NCI-H774 (cell line): ENCODE data around the gene ISG20L2.
"Not testable (repeated sequence)": the region's sequence is repeated elsewhere in the genome, so short reads cannot be mapped to it uniquely, and the experiment has no call there.

ENCODE experiments used
- DNase-seq: peaks from one replicate; lab custom pipeline; 2025; lab: John Stamatoyannopoulos, UW

The ISG20L2 gene, protein sequence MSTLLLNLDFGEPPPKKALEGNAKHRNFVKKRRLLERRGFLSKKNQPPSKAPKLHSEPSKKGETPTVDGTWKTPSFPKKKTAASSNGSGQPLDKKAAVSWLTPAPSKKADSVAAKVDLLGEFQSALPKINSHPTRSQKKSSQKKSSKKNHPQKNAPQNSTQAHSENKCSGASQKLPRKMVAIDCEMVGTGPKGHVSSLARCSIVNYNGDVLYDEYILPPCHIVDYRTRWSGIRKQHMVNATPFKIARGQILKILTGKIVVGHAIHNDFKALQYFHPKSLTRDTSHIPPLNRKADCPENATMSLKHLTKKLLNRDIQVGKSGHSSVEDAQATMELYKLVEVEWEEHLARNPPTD

DNA sequence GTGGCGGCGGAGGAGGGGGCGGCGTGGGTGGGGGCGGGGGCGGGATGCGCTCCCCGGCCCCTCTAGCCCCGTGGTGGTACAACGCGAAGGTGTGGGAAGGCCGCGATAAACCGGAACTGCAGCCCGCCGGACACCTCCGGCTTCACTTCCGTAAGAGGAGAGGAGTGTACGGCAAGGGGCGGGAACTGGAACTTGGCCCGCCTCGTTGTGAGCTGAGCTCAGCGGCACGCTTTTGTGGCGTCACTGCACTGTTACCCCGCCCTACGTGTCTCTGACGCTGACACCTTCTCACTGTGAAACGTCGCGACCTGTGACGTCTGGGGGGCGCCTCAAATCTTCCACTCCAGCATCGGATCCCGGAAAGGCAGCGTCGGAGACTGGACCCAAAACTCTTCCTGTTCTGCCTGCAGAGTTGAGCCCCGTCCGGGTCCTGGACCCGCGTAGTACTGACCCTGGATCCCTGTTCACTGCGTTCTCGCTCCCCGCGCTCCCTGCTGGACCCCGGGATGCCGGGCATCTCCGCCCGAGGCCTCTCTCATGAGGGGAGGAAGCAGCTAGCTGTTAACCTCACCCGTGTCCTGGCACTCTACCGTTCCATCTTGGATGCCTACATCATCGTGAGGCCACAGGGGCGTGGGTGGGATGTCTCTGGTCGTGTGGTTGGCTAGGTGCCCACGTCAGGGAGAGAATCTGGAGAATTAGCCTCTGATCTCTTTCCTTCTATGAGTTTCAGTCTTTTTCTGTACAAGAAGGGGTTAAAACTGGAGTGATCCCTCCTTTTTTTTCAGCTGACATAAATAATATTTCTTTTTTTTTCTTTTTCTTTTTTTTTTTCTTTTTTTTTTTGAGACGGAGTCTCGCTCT lies at the start of gene ISG20L2:
Gene ISG20L2 (minus strand): TSS at position 168 of the 864 bp plus-strand sequence. CDS start 1,114 bp downstream, outside the sequence.
- DNase-seq = peak; percentile 99

DNA sequence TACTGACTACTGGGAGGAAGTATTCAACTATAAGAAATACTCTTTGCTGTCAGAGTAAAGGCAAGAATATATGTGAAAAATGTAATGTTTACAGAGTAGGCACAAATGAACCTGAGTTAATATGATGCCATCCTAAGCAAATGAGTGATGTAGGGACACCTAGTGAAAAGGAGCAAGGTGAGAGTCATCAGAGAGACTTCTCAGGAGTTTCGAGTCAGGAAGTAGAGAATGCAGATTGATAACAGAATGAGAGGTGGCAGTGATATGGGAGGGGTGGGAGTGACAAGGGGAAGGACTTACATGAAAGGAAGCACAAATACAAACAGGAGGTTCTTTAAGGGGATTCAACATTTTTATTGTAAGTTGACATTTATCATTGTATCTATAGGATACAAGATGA lies 49.0 kb upstream of the ISG20L2 start:
- DNase-seq = no peak

DNA sequence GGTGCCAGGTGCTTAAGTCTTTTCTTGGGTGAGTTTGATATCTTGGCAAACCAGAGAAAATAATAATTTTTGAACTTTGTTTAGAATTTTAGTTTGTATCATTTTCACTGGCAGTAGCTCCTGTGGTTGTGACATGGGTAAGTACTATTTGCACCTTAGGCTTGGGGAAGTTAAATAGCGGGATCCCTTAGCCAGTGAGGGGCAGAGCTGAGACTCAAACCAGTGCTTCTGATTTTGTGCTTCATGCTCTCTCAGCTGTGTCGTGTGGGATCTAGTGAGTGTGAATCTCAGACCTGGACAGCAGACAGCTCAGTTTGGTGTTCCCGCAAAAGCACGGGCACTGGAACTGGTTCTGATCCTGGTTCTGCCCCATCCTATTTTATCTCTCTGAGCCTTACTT lies 48.4 kb upstream of the ISG20L2 start:
- no peak for DNase-seq

DNA sequence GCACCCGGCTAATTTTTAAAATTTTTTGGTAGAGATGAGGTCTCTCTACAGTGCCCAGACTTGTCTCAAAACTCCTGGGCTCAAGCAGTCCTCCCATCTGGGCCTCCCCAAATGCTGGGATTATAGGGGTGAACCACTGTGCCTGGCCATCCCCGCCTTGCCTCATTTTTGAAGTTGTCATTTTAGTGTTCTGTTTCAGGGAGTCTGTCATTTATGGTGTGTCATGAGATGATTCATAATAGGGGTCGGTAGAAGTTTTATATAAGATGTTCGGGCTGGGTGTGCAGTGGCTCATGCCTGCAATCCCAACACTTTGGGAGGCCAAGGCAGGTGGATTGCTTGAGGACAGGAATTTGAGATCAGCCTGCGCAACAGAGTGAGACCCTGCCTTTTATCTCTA lies 47.2 kb upstream of the ISG20L2 start:
- DNase-seq = no peak

DNA sequence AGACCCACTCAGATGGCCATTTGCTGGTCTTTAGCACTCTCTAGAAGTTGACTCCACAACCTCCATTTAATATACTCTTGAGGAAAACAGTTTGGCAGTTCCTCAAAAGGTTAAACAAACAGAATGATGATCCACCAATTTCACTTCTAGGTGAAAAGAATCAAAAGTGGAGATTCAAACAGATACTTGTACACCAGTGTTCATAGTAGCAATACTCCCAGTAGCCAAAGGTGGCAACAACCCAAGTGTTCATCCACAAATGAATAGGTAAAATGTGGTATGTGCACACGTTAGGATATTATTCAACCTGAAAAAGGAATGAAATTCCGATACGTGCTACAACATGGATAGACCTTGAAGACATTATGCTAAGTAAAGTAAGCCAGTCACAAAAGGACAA lies 45.0 kb upstream of the ISG20L2 start:
- DNase-seq = no peak

DNA sequence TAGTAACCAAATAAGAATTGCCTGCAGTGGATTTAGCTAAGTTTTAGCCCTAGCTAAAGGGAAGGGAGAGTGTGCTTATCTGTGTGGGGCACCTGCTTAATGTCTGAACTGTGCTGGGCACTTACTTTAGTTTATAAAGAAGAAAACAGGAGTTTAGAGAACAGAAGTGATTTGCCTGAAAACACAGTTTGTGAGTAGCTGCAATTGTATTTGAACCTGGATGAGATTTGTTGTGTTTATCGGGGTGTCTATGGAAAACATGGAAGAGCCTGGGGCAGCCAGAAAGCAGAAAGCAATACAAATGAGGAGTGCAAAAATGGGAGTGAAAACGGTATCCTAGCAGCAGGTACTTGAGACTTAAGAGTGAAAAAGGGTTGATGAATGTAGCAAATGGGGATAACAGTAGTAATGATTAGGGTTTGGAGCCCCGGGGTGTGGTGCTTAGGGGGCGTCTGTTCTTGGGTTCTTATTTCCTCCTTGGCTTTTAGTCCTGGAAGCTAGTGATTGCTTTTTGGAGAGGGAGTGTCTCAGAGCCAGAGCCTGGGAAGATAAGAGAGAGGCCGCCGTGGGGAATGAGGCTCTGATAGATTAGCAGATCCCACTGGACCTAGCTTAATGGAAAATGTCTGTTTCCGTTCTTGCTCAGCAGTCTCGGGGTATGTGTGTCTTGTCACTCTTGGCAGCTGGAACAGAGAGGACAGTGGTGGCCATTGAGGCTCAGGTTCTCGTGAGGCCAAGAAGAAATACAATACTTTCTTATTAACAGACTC lies 44.3 kb upstream of the ISG20L2 start:
- no peak for DNase-seq

DNA sequence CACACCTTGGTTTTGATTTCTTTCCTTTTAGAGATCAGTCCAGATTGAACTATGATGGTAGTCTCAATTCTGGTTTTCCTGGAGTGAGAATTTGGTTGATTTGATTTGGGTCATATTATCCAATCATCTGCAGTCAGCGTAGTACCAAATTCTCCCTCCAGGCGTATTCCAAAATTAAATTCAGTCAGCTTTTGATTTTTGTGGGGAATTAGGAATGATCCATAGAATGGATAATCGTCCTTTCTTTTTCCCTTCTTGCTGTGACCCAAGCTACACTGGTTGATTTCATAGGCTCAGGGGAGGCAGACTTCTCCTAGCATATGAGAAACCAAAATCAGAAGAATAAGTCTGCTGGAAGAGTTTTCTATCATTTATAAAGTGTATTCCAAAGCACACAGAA lies 43.7 kb upstream of the ISG20L2 start:
- no peak for DNase-seq

DNA sequence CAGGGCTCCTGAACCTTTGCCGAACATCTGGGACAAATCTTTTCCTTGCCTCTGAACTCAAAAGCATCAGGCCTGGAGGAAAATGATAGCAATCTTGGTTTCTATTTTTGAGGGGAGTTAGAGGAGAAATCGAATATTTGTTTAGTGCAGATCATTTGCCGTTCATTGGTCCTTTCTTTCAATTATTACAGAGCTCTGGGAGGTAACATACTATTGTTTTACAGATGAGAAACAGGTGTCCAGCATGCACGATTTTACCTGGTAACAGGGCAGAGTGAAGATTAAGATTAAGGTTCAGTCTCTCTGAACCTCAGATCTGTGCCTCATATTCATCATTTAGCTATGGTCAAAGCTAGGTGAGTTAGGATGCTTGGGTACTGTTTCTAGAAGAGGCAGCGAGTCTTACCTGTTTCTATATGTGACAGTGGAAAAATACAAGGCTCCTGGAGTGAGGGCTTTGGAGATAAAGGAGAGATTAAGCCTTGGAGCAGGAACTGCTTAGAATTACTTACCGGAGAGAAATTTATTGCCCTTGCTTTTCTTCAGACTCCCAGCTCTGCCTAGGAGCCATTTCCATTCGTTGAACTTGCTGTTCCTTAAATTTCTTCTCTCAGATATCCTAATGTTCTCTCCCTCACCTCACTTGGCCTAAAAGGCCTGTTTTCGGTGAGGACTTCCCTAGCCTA lies 40.2 kb upstream of the ISG20L2 start:
- DNase-seq = no peak

DNA sequence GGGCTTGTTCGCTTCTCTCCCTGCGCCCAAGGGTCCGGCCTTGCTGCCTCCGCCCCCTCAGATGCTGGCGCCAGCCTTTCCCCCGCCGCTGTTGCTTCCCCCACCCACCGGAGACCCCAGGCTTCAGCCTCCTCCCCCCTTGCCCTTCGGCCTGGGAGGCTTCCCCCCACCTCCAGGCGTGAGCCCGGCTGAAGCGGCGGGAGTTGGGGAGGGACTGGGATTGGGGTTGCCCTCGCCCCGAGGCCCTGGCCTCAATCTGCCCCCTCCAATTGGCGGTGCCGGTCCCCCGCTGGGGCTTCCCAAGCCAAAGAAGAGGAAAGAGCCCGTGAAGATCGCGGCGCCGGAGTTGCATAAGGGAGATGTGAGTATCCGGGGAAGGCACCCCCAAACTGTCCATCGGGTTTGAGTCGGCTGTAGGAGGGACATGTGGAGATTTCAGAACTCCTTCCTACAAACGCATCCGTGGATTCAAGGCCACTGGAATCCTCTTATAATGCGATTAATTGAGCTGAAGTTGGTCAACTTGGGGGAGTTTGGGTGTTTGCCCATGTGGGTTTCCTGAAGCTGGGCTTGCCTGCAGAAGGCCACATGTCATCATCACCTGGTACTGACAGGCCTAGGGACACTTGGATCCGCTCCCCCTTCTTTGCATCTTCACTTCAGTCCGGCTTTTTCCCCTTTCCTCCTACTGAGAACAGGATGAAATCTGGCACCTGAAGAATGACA lies 39.5 kb upstream of the ISG20L2 start:
- no peak for DNase-seq

DNA sequence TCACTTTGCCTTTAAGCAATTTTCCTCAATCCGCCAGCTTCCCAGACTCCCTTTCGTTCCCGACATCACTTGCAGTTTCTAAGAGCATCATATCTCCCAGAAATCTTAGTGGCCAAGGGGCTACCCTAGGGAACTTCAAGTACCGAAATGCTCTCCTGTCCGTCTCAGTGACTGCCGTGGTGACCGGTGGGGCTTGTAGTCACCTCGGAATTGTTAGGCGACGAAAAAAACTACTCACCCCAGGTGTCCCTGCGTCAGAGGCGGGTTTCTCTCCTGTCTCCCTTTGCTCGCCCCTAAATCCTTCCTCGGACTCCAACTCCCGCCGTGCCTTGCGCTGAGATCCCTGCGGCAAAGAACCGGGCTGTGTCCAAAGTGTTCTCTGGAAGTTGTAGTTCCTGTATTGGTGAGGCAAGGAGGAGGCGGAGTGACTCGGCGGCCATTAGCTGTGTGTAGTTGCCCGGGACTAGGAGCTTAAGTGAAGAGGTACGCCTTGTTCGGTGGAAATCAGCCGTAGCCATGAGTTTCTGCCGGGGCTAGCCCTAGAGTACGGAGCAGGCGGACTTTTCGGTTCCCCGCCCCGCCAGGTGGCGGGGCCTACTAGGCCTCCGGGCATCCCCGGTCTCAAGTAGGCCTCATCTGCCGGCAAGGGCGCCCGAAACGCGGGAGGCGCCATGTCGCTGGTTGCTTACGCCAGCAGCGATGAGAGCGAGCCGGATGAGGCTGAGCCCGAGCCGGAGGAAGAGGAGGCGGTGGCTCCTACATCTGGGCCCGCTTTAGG lies 38.7 kb upstream of the ISG20L2 start, which contains the start of gene PRCC:
Gene PRCC (plus strand): TSS at position 435 of the 778 bp plus-strand sequence. CDS start 237 bp downstream, at position 672.
- DNase-seq = peak; percentile 100

DNA sequence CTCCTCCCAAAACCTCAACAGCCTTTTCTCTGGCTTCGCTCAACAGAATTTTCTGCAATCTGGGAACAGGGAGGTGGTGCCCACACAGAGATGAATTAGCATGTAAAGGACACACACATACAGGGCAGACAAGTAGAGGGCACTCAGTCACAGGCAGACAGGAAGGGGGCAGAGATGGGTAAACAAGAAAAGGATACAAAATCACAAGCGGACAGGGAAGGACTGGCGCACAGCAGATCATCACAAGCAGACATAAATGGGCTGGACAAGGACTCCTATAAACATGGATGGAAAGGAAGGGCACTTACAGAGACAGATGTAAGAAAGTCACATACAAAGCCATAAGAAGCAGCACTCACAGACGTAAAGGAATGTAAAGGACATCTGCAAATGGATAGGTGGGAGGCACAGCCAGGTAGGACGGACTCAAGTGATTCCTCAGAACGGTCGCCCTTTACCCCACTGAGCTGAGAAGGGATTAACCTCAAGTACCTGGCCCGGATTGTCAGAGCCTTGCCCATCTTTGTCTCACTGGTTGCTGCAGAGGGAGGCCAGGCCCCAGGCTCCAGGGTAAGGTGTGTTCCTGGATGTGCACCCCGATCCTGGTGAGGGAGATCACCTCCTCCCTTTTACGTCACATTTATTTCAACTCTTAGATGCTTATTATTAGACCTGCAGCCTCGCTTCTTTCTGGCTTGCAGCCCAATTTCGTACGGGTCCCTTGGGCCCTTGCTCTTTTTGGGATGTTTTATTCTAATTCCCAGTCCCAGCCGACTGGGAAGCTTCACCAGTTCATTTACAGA lies 37.9 kb upstream of the ISG20L2 start:
- no peak for DNase-seq

DNA sequence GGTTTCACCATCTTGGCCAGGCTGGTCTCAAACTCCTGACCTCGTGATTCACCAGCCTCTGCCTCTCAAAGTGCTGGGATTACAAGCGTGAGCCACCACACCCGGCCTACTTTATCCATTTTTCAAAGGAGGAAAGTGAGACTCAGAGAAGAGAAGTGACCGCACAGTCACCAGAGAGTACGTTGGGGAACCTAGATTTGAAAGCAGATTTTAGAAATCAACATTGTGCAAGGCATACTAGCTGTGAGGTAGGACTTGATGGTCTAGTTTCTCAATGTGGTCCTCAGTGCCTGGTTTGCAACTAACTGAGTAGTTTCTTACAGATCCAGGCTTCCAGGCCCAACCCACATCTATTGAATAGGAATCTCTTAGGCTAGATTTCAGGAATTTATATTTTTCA lies 37.1 kb upstream of the ISG20L2 start:
- DNase-seq = no peak

DNA sequence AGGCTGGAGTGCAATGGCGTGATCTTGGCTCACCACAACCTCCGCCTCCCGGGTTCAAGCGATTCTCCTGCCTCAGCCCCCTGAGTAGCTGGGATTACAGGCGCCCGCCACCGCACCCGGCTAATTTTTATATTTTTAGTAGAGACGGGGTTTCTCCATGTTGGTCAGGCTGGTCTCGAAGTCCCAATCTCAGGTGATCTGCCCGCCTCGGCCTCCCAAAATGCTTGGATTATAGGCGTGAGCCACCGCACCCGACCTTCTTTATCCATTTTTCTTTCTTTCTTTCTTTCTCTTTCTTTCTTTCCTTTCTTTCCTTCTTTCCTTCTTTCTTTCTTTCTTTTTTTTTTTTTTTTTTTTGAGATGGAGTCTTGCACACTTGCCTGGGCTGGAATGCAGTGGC lies 36.6 kb upstream of the ISG20L2 start:
- DNase-seq = not testable (repeated sequence)

DNA sequence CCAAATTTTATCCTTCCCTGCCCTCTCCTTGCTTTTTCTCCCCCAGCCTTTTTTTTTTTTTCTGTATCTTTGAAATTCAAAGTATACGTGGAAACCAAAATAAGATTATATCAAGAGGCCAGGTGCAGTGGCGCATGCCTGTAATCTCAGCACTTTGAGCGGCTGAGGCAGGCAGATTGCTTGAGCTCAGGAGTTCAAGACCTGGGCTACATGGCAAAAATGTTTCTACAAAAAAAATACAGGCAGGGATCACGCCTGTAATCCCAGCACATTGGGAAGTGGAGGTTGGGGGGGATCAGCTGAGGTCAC lies 32.2 kb upstream of the ISG20L2 start:
- no peak for DNase-seq

DNA sequence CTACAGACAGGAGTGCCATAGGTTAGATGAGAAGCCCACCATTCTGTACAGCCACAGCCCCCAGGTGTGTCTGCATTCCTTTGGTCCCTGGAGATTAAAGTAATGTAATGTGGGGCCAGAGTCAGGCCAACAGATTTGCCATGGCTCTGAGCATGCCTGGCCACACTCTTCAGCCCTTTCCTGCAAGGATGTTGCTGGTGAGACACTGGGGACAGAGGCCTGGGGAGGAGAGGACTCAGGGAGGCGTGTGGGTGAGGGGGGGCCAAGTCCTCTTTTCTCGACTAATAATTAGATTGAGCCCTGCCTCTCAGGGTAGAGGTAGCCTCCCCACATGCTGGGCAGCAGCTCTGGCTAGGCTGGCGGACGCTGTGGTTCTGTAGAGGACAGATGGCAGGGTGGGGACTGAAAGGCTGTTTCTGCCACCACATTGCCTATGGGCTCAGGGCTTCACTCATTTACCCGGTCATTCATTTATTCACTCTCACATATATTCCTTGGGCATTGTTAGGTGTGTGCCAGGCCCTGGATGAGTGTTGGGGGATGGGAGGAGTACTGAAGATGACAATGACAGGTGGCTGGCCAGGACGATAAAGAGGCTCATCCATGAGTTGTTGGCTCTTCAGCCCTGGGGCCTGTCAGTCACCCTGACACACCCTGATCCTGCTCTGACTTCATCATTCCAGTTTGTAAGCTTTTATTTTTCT lies 31.7 kb upstream of the ISG20L2 start:
- no peak for DNase-seq

DNA sequence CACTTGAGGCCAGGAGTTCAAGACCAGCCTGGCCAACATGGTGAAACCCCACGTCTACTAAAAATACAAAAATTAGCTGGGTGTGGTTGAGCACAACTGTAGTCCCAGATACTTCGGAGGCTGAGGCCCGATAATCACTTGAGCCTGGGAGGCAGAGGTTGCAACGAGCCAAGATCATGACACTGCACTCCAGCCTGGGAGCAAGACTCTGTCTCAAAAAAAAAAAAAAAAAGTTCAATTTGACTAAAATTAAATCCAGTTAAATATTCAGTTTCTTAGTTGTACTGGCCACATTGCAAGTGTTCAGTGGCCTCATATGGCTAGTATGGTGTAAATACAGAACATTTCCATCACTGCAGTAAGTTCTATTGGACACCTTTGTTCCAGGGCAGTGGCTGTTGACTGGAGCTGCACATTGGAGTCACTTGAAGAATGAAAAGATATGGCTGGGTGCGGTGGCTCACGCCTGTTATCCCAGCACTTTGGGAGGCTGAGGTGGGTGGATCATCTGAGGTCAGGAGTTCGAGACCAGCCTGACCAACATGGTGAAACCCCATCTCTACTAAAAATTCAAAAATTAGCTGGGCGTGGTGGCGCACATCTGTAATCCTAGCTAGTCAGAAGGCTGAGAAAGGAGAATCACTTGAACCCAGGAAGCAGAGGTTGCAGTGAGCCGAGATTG lies 29.1 kb upstream of the ISG20L2 start:
- not testable (repeated sequence) for DNase-seq

DNA sequence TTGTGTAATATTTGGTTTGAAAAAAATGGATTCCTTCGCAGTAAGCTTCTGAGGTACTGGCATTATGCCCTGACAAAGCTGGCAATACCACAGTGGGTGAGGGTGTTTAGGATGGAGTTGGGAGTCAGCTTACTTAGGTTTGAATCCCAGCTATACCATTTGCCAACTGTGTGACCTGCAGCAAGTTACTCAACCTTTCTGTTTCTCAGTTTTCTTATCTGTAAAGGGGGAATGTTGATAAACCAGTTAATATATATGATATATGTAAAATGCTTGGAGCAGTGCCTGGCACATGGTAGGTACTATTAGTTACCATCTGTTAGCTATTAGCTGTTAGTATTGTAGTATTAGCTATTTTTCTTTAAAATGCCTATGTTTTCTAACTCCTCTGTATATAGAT lies 27.8 kb upstream of the ISG20L2 start:
- no peak for DNase-seq

DNA sequence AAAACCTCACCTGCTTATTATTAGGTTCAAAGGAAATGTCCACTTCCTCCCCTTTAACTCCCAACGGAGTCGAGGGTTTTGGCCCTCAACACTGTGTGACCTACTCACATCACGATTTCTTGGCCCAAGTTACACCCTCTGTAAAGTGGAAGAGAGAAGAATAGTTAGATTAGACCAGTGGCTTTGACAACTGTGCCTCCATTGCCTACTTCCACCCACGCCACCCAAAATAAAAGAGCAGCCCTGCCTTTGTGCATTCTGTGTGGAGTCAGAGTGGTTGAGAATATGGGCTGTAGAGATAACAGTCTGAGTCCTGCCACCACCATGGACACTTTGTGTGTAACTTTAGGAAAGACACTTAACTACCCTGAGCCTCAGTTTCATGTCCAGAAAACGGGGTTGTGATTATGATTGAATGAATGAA lies 27.0 kb upstream of the ISG20L2 start:
- DNase-seq = no peak
